NAMALWA (cell line): Measurements from ENCODE around the gene HLA-E.
"Not testable (repeated sequence)": the region's sequence is repeated elsewhere in the genome, so short reads cannot be mapped to it uniquely, and the experiment has no call there.

ENCODE experiments used
- DNase-seq: peaks from one replicate; pipeline ENCODE4 v3.0.0-alpha.2; 2015; ENCODE audit warnings: low spot score

The HLA-E gene

DNA sequence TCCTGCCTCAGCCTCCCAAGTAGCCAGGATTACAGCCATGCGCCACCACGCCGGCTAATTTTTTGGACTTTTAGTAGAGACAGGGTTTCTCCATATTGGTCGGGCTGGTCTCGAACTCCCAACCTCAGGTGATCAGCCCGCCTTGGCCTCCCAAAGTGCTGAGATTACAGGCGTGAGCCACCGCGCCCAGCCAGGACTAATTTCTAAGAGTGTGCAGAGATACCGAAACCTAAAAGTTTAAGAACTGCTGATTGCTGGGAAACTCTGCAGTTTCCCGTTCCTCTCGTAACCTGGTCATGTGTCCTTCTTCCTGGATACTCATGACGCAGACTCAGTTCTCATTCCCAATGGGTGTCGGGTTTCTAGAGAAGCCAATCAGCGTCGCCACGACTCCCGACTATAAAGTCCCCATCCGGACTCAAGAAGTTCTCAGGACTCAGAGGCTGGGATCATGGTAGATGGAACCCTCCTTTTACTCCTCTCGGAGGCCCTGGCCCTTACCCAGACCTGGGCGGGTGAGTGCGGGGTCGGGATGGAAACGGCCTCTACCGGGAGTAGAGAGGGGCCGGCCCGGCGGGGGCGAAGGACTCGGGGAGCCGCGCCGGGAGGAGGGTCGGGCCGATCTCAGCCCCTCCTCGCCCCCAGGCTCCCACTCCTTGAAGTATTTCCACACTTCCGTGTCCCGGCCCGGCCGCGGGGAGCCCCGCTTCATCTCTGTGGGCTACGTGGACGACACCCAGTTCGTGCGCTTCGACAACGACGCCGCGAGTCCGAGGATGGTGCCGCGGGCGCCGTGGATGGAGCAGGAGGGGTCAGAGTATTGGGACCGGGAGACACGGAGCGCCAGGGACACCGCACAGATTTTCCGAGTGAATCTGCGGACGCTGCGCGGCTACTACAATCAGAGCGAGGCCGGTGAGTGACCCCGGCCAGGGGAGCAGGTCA lies at the start of gene HLA-E:
Gene HLA-E, plus strand, starts transcription at position 429 of the 945 bp plus-strand sequence. Its CDS starts 23 bp downstream, at position 452.
- DNase-seq = peak; percentile 99

DNA sequence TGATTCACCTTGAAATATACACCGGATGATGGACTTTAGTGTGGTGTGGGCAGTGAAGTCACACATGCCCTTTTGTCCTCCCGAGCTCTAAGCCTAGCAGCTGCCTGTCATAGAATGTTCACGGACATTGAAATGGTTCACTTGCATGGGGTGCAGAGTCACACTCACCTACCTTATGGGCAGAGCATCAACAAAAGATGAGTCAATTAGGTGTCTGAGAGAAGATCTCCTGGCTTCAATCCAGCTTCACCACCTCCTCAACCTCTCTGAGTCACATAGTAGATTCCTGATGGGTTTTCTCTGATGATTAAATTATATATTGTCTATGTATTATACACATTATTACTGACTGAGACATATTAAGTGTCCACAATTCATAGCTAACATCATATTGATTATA lies 48.1 kb upstream of the HLA-E start:
- DNase-seq = no peak

DNA sequence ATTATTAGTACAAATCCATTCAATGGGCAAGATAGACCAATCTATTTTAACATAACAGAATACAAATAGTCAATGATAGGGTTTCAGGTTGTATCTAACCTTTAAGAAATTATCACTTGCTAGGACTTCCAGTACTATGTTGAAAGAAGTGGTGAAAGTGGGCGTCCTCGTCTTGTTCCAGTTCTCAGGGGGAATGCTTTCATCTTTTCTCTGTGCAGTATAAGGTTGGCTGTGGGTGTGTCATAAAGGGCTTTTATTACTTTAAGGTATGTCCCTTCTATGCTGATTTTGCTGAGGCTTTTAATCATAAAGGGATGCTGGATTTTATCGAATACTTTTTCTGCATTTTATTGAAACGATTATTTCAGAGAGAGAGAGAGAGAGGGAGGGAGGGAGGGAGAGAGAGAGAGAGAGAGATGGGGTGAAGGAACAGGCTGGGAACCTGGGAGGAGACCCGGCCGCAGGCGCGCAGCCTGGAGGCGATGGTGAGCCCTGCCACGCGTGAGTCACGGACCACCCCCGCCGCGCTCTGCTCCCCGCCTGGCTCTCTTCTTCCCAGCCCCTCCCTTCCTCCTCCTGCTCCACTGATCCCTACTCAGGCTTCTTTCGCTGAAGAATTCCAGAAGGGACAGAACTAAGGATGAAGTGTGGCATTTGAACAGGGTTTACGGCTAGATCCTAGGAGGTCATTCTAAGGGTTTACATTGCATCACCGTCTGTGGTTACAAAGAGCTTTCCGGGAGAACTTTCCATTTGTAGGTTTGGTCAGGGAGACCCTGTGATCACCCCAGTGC lies 45.5 kb upstream of the HLA-E start:
- no peak for DNase-seq

- no peak for DNase-seq
These were observed 44.9 kb upstream of the HLA-E start for GRCh38 chr6:30444451-30444742.

- no peak for DNase-seq
These were observed 43.0 kb upstream of the HLA-E start for GRCh38 chr6:30446259-30446658.

GRCh38 chr6:30447237-30447636 lies 42.1 kb upstream of the HLA-E start:
- no peak for DNase-seq

DNA sequence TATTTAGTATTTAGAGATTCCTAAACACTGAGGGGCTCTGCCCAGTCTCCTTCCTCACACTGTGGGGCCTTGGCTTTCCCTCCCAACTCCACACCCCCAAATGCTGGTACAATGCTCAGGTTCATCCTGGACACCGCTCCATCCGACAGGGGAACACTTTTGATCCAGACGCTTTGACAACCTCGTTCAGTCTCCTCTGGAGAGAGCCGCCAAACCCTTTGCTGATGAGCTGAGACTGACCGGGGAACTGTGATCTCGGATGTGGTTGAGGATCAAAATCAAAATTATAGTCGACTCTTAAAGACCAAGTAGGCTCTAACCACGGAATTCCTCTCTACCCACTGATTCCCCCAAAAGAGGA lies 38.8 kb upstream of the HLA-E start:
- DNase-seq = no peak

DNA sequence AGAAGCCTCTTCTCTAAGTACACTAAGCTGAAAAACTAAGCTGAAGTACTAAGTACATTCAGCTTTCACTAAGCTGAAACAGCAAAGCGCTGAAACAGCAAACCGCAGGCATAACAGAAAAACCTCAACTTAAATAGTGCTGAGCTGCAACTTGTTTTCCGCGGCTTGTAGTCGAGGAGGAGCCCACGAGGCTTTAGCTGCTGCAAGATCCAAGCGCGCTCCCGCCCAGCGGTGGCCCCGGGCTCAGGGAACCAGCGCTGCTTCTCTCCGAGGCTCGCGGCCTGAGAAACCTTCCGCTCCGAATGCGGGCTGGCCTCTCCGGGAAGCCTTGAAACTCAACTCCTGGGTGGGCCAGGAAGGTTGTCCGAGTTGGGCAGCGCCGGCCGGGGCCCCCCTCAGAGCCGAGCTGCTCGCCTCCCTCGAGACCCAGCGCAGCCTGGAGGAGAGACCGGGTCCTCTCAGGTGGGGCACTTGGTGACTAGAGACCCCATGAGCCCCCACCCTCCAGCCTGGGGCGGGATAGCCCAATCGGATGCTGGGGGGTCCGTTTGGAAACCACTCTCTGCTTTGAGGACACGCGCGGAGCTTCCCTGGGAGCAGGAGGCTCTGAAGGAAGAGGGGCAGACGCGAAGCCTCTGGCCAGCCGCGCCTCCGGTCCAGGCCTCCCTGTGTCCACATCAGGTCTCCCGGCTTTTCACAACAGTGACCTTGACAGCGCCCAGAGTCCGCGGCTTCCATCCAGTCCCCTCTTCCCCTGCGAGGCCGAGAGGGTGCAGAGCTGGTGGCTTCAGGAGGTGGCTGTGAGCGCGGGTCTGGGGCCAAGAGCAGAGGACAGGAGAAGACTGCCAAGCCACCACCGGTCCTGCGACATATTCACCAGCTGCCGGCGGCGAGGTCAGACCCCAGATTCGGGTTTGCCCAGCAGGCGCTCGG lies 38.1 kb upstream of the HLA-E start:
- peak; percentile 46 for DNase-seq

DNA sequence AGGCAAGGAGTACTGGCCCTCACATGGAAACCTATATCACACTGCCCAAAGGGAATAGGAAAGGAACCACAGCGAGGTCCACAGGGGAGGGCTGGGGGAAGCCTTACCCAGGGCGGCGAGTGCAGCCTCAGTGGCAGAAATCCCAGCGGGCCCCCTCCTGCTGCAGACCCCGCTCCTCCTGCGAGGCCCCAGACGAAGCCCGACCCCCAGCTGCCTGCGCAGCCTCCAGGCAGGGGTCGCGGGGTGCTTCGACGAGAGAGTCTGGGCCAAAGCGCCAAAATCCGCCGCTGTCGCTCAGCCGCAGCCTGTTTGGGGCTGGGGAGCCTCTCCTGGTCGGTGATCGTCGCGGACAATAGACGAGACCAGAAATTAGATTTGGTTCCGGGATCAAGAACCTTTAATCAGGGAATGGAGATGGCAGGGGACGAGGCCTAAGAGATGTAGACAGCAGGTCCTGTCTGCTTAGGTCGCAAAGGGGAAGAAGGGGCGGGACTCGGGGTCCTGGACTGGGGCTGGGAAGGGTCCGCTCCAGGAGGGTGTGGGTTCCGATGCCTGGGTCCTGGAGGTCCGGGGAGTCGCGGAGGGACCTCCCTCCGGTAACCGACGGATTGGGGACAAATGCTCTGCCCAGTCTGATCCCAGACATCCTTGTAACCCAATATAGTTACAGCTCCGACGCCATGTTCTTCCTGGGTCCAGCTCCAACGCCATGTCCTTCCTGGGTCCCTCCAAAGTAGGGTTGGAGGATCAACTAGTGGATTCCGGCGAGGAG lies 36.4 kb upstream of the HLA-E start:
- no peak for DNase-seq

DNA sequence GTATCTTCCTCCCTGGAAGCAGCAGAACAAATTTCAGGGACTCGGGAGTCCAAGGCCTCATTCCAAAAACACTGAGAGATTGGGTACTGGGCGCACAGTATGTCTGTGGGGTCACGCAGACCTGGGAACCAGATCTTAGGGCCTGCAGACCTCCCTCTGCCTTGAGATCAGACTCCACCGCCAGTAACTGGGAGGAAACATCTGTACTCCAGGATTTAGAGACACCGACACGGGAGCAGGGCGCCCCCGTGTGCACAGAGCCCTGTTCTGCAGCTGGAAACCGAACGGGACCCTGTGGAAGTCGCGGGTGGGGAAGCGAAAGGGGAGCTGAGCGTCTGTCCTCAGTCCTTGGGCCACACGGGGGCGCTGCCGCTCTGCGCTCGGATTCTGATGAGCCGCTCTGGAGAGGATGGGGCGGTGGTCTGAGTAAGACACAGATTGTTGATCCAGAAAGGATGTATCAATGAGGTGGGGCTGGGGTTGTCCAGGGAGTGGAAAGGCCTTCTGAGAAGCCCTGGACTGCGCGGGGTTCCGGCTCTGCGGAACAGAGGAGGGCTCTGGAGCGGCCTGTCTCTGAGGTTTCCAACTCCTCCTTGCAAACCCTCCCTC lies 35.7 kb upstream of the HLA-E start:
- DNase-seq = peak; percentile 91

- DNase-seq = no peak
These were observed 30.2 kb upstream of the HLA-E start for GRCh38 chr6:30459145-30459544.

DNA sequence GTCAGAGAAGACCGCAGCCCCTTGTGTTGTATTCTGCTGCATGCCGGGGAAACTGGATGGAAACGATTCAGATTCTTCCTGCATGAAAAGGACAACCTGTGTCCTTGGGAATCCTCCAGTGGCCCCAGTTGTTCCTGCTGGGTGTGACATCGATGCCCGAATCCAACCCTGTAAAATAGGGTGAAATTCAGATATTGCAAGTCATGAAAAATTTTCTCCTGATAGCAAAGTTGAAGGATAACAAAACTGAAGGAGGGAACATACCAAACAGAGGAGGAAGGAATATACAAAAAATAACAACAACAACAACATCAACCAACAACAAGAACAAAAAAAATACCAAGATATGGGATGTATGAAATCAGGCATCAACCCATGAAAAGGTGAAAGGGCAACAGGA lies 28.3 kb upstream of the HLA-E start:
- no peak for DNase-seq

DNA sequence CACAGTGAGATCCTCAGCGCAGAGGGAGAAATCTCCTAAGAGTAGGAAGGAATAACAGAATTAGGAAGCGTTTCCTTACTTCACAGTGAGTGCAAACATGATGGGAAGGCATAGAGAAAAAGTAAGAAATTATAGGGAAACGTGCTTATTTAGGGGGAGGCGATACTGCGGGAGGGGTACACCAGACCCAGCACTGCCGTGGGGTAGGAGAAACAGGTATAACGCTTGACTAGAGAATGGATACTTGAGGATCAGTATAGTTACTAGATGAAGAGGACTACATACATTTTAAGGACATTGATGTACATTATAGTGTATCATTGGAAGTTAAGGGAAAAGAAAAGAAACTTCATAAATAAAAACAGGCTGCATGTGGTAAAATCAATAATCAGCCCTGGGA lies 26.8 kb upstream of the HLA-E start:
- no peak for DNase-seq

GRCh38 chr6:30463242-30463641 lies 26.1 kb upstream of the HLA-E start:
- no peak for DNase-seq

DNA sequence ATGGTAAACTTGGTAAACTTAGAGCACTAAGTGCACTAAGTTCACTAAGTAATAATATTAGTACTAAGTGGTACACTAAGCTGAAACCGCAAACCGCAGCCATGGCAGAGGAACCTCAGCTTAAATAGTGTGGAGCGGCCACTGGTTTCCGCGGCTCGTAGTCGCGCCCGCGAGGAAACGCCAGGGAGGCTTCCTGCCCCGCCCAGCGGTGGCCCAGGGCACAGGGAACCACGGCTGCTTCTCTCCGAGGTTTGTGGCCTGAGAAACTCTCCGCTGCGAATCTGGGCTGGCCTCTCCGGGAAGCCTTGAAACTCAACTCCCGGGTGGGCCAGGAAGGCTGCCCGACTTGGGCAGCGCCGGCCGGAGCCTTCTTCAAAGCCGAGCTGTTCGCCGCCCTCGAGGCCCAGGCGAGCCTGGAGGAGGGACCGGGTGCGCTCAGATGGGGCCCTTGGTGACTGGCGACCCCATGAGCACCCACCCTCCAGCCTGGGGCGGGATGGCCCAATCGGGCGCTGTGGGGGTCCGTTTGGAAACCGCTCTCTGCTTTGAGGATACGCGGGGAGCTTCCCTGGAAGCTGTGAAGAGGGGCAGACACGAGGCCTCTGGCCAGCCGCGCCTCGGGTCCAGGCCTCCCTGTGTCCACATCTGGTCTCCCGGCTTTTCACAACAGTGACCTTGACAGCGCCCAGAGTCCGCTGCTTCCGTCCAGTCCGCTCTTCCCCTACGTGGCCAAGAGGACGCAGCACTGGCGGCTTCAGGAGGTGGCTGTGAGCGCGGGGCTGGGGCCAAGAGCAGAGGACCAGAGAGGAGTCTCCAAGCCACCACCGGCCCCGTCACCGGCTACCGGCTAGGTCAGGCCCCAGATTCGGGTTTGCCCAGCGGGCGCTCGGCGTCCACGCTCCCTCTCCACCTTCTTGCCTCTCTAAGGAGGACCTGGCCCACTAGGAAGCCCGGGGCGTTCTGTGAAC lies 25.4 kb upstream of the HLA-E start:
- DNase-seq = peak; percentile 53

- no peak for DNase-seq
These were observed 23.6 kb upstream of the HLA-E start for GRCh38 chr6:30465595-30466306.

GRCh38 chr6:30470968-30471367 lies 18.3 kb upstream of the HLA-E start:
- DNase-seq = no peak

GRCh38 chr6:30475116-30475515 lies 14.2 kb upstream of the HLA-E start:
- not testable (repeated sequence) for DNase-seq

DNA sequence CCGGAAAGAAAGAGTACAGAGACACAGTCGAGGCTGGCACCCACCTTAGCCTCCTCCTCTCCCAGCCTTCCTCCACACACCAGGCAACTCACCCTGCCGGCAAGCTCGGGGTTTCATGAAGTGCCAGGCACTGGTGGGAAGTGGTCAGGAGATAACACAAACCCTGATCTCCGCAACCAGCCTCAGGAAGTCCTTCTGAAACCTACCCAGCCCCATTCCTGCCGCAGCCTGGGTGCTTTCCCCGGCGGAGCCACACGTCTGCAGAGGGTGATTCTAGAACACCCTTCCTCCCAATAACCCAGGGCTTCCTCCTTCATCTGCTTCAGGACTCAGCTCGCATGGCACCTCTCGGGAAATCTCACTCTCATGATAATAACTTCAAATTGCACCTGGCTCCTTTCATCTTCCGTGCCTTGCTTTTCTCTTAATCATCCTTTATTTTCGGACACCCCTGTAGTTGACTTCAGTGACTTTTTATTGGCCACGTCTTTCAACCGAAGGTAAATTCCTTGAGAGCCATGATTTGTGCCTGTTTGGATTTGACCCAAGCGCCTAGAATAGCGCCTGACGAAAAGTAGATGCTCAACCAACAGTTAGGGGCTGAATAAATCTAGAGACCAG lies 8.7 kb upstream of the HLA-E start:
- no peak for DNase-seq
